Activated CD8-positive, alpha-beta T cell treated with anti-CD3 and anti-CD28 coated beads for 36 hours (primary cell): ENCODE measurements around the gene PNPLA7. TPM values are rescaled to one million over a fixed set of nuclear protein-coding genes. Genes with fewer than 3 reads are reported as not detected.

Experiments
- ATAC-seq: fragments of 200-7000 bp; cut with Tn5 transposase; one replicate; pipeline ENCODE4 v1.10.0; 2021; ENCODE audit warnings: mild to moderate bottlenecking, moderate library complexity
- CTCF ChIA-PET: fragments of 350-600 bp; sonication (Branson Sonifier 250); formaldehyde crosslinking; loops from one replicate; lab custom pipeline; 2021; ENCODE audit warnings: antibody characterized with exemption; lab: Charles Lee
- POLR2A ChIA-PET: fragments of 350-600 bp; sonication (Branson Sonifier 250); formaldehyde crosslinking; loops from one replicate; lab custom pipeline; 2021; ENCODE audit warnings: antibody characterized with exemption; lab: Charles Lee
- DNase-seq: peaks from one replicate; pipeline ENCODE4 v3.0.0-alpha.2; 2020
- H3K27ac Mint-ChIP-seq: one replicate; pipeline ENCODE4 v1.8.0; 2021; ENCODE audit warnings: mild to moderate bottlenecking, mixed read lengths
- H3K27me3 Mint-ChIP-seq: one replicate; pipeline ENCODE4 v1.8.0; 2021; ENCODE audit warnings: mixed read lengths
- H3K36me3 Mint-ChIP-seq: one replicate; pipeline ENCODE4 v1.8.0; 2021; ENCODE audit warnings: low read depth, mixed read lengths
- H3K4me1 Mint-ChIP-seq: one replicate; pipeline ENCODE4 v1.8.0; 2021; ENCODE audit warnings: low read depth, mixed read lengths
- H3K4me3 Mint-ChIP-seq: one replicate; pipeline ENCODE4 v1.8.0; 2021; ENCODE audit warnings: mild to moderate bottlenecking, moderate library complexity, mixed read lengths
- H3K9me3 Mint-ChIP-seq: one replicate; pipeline ENCODE4 v1.8.0; 2021; ENCODE audit warnings: mixed read lengths
- CTCF ChIP-seq: fragments of 200-600 bp; IDR thresholded peaks from one replicate; pipeline ENCODE4 v1.8.0; 2022; ENCODE audit warnings: antibody characterized with exemption, mild to moderate bottlenecking
- intact Hi-C: fragments of 100-400 bp; cut with micrococcal nuclease; formaldehyde crosslinking; loops from one replicate; pipeline ENCODE4 v1.10.0; 2022
- total RNA-seq, 2 experiments: library from RNA; stranded (reverse); gene quantifications; one replicate each; pipeline ENCODE4 v1.2.3, GENCODE V29; 2021

The PNPLA7 gene
- total RNA-seq, 2 experiments from 2014 or later, result 4.8 to 5.0 TPM

- ATAC-seq (peak; percentile 61), DNase-seq (no peak)
- Mint-ChIP-seq H3K27me3 (no peaks in the 10 kb centered on the region), H3K36me3 (no peaks in the 10 kb centered on the region), H3K4me3 (no peak overlapping the region), H3K4me1 (peaks cover 3% of the 10 kb centered on the region), H3K27ac (no peak overlapping the region), H3K9me3 (no peaks in the 10 kb centered on the region)
- intact Hi-C loops, result no loop called here
- ChIA-PET POLR2A (interaction anchor here (0.7 to 1.2 kb wide), 2 partner anchors 74 to 136 kb away, joined by 3 read pairs; partner anchors contain the start of gene EHMT1), CTCF (interaction anchor here (1.5 to 2.5 kb wide), 2 partner anchors 9 to 19 kb away, joined by 4 to 12 read pairs; no protein-coding TSS in a partner anchor)
- no peak for TF ChIP-seq CTCF
Measured at GRCh38 chr9:137544176-137544760, 5.9 kb downstream of the PNPLA7 start.

- H3K27me3 Mint-ChIP-seq, result no peaks in the 10 kb centered on the region
- H3K27ac Mint-ChIP-seq, result no peak overlapping the region
- no peaks in the 10 kb centered on the region for H3K9me3 Mint-ChIP-seq
- DNase-seq, result no peak
- H3K4me3 Mint-ChIP-seq, result no peak overlapping the region
- peaks cover 3% of the 10 kb centered on the region for H3K4me1 Mint-ChIP-seq
- CTCF ChIA-PET, result interaction anchor here (0.6 to 1.0 kb wide), 2 partner anchors 8 to 105 kb away, joined by 3 to 4 read pairs; no protein-coding TSS in a partner anchor
- intact Hi-C loops, result no loop called here
- H3K36me3 Mint-ChIP-seq, result no peaks in the 10 kb centered on the region
- no peak for TF ChIP-seq CTCF
- POLR2A ChIA-PET, result interaction anchor here (0.7 kb wide), 1 partner anchor 36 kb away, joined by 3 read pairs; no protein-coding TSS in a partner anchor
- no peak for ATAC-seq
Measured at GRCh38 chr9:137543237-137543963, 6.8 kb downstream of the PNPLA7 start.

GRCh38 chr9:137542486-137542885 lies 7.7 kb downstream of the PNPLA7 start:
- intact Hi-C loops, result no loop called here
- H3K27ac Mint-ChIP-seq, result no peak overlapping the region
- CTCF ChIA-PET, result interaction anchor here (1.1 kb wide), 1 partner anchor 53 kb away, joined by 3 read pairs; no protein-coding TSS in a partner anchor

GRCh38 chr9:137540536-137540935 lies 9.7 kb downstream of the PNPLA7 start:
- ATAC-seq (no peak), DNase-seq (no peak)
- POLR2A ChIA-PET, result interaction anchor here (0.5 kb wide), 1 partner anchor 117 kb away, joined by 3 read pairs; the partner anchor contains the start of genes EXD3 and NOXA1
- H3K27ac Mint-ChIP-seq, result no peak overlapping the region
- H3K9me3 Mint-ChIP-seq, result peaks cover 11% of the 10 kb centered on the region
- intact Hi-C loops, result no loop called here
- H3K4me1 Mint-ChIP-seq, result peaks cover 18% of the 10 kb centered on the region
- CTCF ChIA-PET, result interaction anchor here (0.9 to 1.5 kb wide), 2 partner anchors 12 to 254 kb away, joined by 3 read pairs; partner anchors contain the start of gene MRPL41
- TF ChIP-seq CTCF, result no peak
- H3K4me3 Mint-ChIP-seq, result no peak overlapping the region
- H3K36me3 Mint-ChIP-seq, result peaks cover 17% of the 10 kb centered on the region
- no peaks in the 10 kb centered on the region for H3K27me3 Mint-ChIP-seq

More at GRCh38 chr9:137542486-137542885, 7.7 kb downstream of the PNPLA7 start:
- no peak for ATAC-seq
- DNase-seq, result no peak
- no peak overlapping the region for H3K4me3 Mint-ChIP-seq
- POLR2A ChIA-PET, result no interaction called here
- H3K36me3 Mint-ChIP-seq, result peaks cover 3% of the 10 kb centered on the region
- TF ChIP-seq CTCF, result no peak
- no peaks in the 10 kb centered on the region for H3K27me3 Mint-ChIP-seq
- peaks cover 2% of the 10 kb centered on the region for H3K9me3 Mint-ChIP-seq
- H3K4me1 Mint-ChIP-seq, result peaks cover 5% of the 10 kb centered on the region
